22Rv1 (cell line): ENCODE data around the gene CNTFR.

ENCODE experiments used
- H3K27ac ChIP-seq: fragments of 450-650 bp; 2 replicates; pipeline ENCODE4 v1.5.1; 2017
- CTCF ChIP-seq: fragments of 450-650 bp; IDR thresholded peaks from 2 replicates; pipeline ENCODE4 v1.5.1; 2017; ENCODE audit warnings: mild to moderate bottlenecking
- ZFX ChIP-seq: fragments of 450-650 bp; IDR thresholded peaks from 2 replicates; pipeline ENCODE4 v1.6.1; 2017; ENCODE audit warnings: antibody characterized with exemption, borderline replicate concordance

Gene CNTFR

DNA sequence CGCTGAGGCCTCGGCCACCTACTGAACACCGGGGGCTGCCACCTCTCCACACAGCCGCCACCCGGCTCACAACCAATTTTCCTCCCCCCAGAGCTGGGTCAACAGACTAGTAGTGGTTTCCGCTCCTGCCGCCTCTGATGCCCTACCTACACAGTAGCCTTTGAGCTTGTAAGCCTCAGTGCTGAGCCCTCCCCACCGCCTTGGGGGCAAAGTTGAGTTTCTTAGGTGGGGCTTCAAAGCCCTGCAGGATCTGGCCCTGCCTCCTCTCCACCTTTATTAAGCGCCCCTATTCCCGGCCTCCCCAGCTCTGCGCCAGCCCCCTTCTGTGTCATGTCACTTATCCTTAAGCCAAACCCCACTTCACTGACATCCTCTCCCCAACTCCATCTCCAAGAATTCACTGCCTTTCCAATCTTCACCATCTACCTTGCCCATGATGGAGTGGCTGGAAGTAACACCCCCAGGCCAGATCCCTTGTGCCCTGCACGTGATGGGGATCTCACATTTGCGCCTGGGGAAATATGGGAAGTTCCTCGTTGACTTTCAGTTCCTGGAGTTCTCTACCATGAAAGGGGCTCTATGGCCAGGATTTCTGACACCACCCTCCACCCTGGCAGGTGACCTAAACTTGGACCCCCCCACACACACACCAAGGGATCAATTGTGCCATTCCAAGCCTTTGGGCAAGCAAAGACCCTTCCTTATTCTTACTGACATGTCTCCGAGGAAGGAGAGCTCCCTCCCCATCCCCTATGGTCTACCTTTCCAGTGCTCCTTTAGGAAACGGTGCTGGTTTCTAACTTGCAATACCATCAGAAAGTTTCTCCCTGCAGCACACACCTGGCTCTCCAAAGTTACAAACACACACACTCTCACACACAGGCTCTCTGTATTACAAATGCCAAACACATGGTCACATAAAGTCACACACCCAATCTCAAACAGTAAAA, 2.7 kb upstream of the CNTFR start:
- H3K27ac ChIP-seq: peak overlapping the region; percentile 65

DNA sequence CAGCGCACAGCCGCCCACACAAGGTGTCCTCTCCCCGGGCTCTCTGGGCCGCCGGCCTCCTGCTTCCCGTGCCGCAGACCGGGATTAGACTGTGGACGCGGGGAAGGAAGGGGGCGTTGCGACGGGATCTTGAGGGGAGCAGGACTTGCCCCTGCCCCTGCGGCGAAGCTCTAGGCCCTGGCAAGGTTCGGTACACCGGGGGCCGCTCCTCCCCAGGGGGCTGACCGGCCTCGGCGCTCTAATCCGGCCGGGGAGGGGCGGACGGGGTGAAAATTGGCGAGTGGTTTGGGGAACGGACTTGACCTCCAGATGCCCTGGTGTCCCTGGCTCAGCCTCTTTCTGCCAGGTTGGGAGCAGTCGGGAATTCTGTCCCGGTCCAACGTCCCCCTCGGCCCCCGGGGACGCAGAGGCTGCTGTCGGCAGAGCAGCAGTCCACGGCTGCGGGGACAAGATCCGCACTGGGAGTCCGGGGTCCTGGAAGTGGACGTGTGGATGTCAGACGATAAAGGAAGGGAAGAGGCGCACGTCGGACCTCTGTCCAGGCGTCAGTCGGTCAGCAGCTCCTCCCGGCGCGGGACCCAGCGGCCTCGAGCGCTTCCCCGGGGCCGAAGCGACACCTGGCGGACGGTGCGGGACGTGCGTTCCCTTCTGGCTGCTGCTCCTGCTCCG, 1.9 kb upstream of the CNTFR start:
- 0 out of 2 replicates have a peak overlapping the region, but pooled peaks have one; percentile 67 for H3K27ac ChIP-seq
- no peak for TF ChIP-seq ZFX
- TF ChIP-seq CTCF: peak; percentile 99

More for the DNA sequence above, 2.7 kb upstream of the CNTFR start:
- TF ChIP-seq CTCF (peak; percentile 77), ZFX (no peak)

- TF ChIP-seq CTCF: no peak
- no peak for TF ChIP-seq ZFX
- H3K27ac ChIP-seq: peak overlapping the region; percentile 67
These were observed 1.1 kb upstream of the CNTFR start for GRCh38 chr9:34590381-34591247.

DNA sequence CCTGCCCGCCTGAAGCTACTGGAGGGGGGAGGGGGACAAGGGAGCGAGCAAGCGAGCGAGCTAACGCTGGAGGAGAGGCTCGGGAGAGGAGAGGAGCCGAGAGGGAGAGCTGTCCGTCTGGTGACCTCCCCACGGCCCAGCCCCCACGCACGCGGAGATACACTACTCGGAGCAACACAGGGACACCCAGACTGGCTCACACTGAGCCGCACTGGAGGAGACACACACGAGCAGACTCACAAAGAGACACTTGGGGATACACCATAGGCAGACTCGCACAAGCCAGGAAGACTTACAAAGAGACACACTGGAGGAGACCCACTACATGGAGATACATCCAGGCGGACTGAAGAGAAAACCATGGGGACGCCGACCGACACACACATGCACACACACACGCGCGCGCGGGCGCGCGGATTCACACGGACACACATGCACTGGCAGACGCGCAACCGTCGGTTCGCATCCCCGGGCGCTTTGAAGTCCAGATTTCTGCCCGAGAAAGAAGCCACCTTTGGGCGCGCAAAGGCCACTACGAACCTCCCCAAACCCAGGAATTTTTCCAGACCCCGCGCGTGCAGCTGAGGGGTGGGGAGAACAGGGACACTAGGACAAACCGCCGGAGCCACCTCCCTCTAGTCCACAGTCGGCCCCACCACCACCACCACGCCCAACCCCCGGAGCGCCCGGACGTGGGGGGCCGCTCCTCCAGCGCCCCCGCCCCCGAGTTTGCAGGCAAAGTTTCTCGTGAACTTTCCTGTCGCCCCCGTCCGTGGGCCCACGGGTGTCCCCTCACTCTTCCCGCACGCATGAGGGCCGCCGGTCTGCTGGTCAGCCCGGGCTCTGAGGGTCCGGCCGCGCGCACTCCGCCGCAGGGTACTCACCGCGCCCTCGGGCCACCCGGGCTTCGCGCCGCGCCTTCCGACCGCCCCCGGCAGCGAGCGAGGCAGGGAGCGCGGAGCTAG, 571 bp downstream of the CNTFR start:
- TF ChIP-seq CTCF (no peak), ZFX (no peak)
- H3K27ac ChIP-seq: peak overlapping the region; percentile 67

GRCh38 chr9:34587271-34587670, 2.3 kb downstream of the CNTFR start:
- H3K27ac ChIP-seq: no peak overlapping the region
- no peak for TF ChIP-seq ZFX
- TF ChIP-seq CTCF: no peak
